H1 (cell line): ENCODE data around the gene DMBX1. TPM values are rescaled to one million over a fixed set of nuclear protein-coding genes. Genes with fewer than 3 reads are reported as not detected.
A peak's percentile ranks its signal among the peaks of the same experiment; 100 is the strongest.

Experiments
- CTCF ChIA-PET: fragments of 300-600 bp; sonication (Branson Sonifier 250); formaldehyde crosslinking; loops from one replicate; lab custom pipeline; 2021; ENCODE audit not compliant: partially characterized antibody; lab: Charles Lee
- POLR2A ChIA-PET: fragments of 300-600 bp; sonication (Branson Sonifier 250); formaldehyde crosslinking; loops from one replicate; lab custom pipeline; 2021; ENCODE audit warnings: inconsistent platforms; ENCODE audit not compliant: partially characterized antibody; lab: Charles Lee
- DNase-seq, 2 experiments: peaks; one replicate each; pipeline versions ENCODE4 v3.0.0 to v3.0.0-alpha.2; 2010 to 2022; ENCODE audit warnings: low spot score in 2 of 2, low read depth in 1 of 2, mixed read lengths in 1 of 2
- FAIRE-seq: peaks from 2 replicates; lab custom pipeline; 2011; peaks lifted over from hg19 to GRCh38; lab: Jason Lieb, UNC
- H2AFZ ChIP-seq: 2 replicates; pipeline ENCODE4 v1.8.1; 2012; ENCODE audit warnings: low read length, inconsistent platforms
- H2AK5ac ChIP-seq: 2 replicates; pipeline ENCODE4 v1.6.1; 2013; ENCODE audit warnings: low read depth, low read length
- H2BK120ac ChIP-seq: replicated peaks from 2 replicates; pipeline ENCODE3; 2013; ENCODE audit warnings: low read depth, low read length, inconsistent platforms
- H2BK12ac ChIP-seq: 2 replicates; pipeline ENCODE4 v1.6.1; 2013; ENCODE audit warnings: low read depth, low read length
- H2BK15ac ChIP-seq: 2 replicates; pipeline ENCODE4 v1.6.1; 2013; ENCODE audit warnings: low read length
- H2BK20ac ChIP-seq: 2 replicates; pipeline ENCODE4 v1.6.1; 2013; ENCODE audit warnings: low read length
- H2BK5ac ChIP-seq: 2 replicates; pipeline ENCODE4 v1.6.1; 2013; ENCODE audit warnings: low read depth, low read length
- H3K14ac ChIP-seq: 2 replicates; pipeline ENCODE4 v1.6.1; 2013; ENCODE audit warnings: inconsistent platforms; ENCODE audit not compliant: insufficient read length
- H3K18ac ChIP-seq: 2 replicates; pipeline ENCODE4 v1.6.1; 2013; ENCODE audit warnings: low read length; ENCODE audit errors: extremely low read depth
- H3K23ac ChIP-seq: 2 replicates; pipeline ENCODE4 v1.6.1; 2013; ENCODE audit warnings: inconsistent platforms; ENCODE audit not compliant: insufficient read length
- H3K23me2 ChIP-seq: 2 replicates; pipeline ENCODE4 v1.6.1; 2013; ENCODE audit warnings: low read depth, low read length
- H3K27ac ChIP-seq: 2 replicates; pipeline ENCODE4 v1.6.1; 2011; ENCODE audit warnings: low read depth, low read length, inconsistent platforms
- H3K27me3 ChIP-seq, 4 experiments: replicated peaks in 1 of 4; 1 replicate in 1 of 4; 2 replicates in 3 of 4; pipeline versions ENCODE4 v1.6.1 to v1.8.1; 2011 to 2013; ENCODE audit warnings: low read length in 3 of 4, mild to moderate bottlenecking in 3 of 4, inconsistent platforms in 2 of 4, mixed read lengths in 2 of 4, moderate library complexity in 1 of 4; ENCODE audit not compliant: control insufficient read depth in 3 of 4, insufficient read depth in 3 of 4; ENCODE audit errors: extremely low read depth in 1 of 4
- H3K36me3 ChIP-seq, 4 experiments: 2 replicates each; pipeline versions ENCODE4 v1.6.1 to v1.8.1; 2011 to 2013; ENCODE audit warnings: mild to moderate bottlenecking in 4 of 4, low read length in 3 of 4, moderate library complexity in 2 of 4, control low read depth in 1 of 4, inconsistent platforms in 1 of 4; ENCODE audit not compliant: insufficient read depth in 4 of 4, control insufficient read depth in 2 of 4
- H3K4ac ChIP-seq: replicated peaks from 2 replicates; pipeline ENCODE3; 2013; ENCODE audit warnings: low read length, low read depth, mixed read lengths, inconsistent platforms; ENCODE audit not compliant: insufficient read length
- H3K4me1 ChIP-seq, 4 experiments: replicated peaks in 1 of 4; 1 replicate in 1 of 4; 2 replicates in 3 of 4; pipeline versions ENCODE4 v1.6.1 to v1.8.1; 2011 to 2013; ENCODE audit warnings: low read length in 3 of 4, inconsistent platforms in 2 of 4, mixed read lengths in 1 of 4; ENCODE audit not compliant: insufficient read depth in 4 of 4, control insufficient read depth in 3 of 4
- H3K4me2 ChIP-seq, 2 experiments: 2 replicates each; pipeline versions ENCODE4 v1.6.1 to v1.8.1; 2011 to 2013; ENCODE audit warnings: low read depth in 2 of 2, low read length in 2 of 2, control low read depth in 1 of 2, inconsistent platforms in 1 of 2, mild to moderate bottlenecking in 1 of 2; ENCODE audit not compliant: insufficient read depth in 1 of 2
- H3K4me3 ChIP-seq, 4 experiments: fragments of 200-600, 300-600 bp in 1 of 4; sonication (generic), shearing (Covaris generic), sonication (Bioruptor Twin) in 1 of 4; 2 replicates each; pipeline versions ENCODE4 v1.5.1 to v1.8.1; 2011 to 2016; ENCODE audit warnings: low read length in 4 of 4, low read depth in 3 of 4, control low read depth in 2 of 4, inconsistent platforms in 2 of 4, mild to moderate bottlenecking in 2 of 4, mixed read lengths in 1 of 4, moderate library complexity in 1 of 4; ENCODE audit not compliant: insufficient read depth in 2 of 4; ENCODE audit errors: extremely low read depth in 1 of 4
- H3K56ac ChIP-seq: replicated peaks from 2 replicates; pipeline ENCODE3; 2013; ENCODE audit warnings: low read depth, mild to moderate bottlenecking, mixed read lengths, low read length, inconsistent platforms; ENCODE audit not compliant: insufficient read length
- H3K79me1 ChIP-seq: 2 replicates; pipeline ENCODE4 v1.6.1; 2013; ENCODE audit warnings: low read depth, low read length, control low read depth
- H3K79me2 ChIP-seq, 2 experiments: 2 replicates each; pipeline versions ENCODE4 v1.6.1 to v1.8.1; 2012 to 2013; ENCODE audit warnings: low read length in 2 of 2, mild to moderate bottlenecking in 2 of 2, inconsistent platforms in 1 of 2; ENCODE audit not compliant: insufficient read depth in 2 of 2, control insufficient read depth in 1 of 2
- H3K9ac ChIP-seq, 4 experiments: replicated peaks in 1 of 4; 1 replicate in 1 of 4; 2 replicates in 3 of 4; pipeline versions ENCODE4 v1.6.1 to v1.8.1; 2011 to 2013; ENCODE audit warnings: low read depth in 3 of 4, low read length in 3 of 4, control low read depth in 2 of 4, mild to moderate bottlenecking in 2 of 4, moderate library complexity in 2 of 4, inconsistent platforms in 1 of 4; ENCODE audit errors: extremely low read depth in 1 of 4
- H3K9me3 ChIP-seq, 2 experiments: 2 replicates each; pipeline versions ENCODE4 v1.6.1 to v1.8.1; 2012 to 2013; ENCODE audit warnings: mild to moderate bottlenecking in 2 of 2, moderate library complexity in 2 of 2, control low read depth in 1 of 2, inconsistent platforms in 1 of 2, low read depth in 1 of 2, low read length in 1 of 2, mixed read lengths in 1 of 2; ENCODE audit not compliant: insufficient read depth in 2 of 2
- H4K20me1 ChIP-seq, 2 experiments: replicated peaks in 1 of 2; 2 replicates each; pipeline versions ENCODE3 to v1.8.1; 2011 to 2013; ENCODE audit warnings: inconsistent platforms in 2 of 2, low read length in 2 of 2, mild to moderate bottlenecking in 1 of 2; ENCODE audit not compliant: insufficient read depth in 2 of 2, control insufficient read depth in 1 of 2
- H4K5ac ChIP-seq: 2 replicates; pipeline ENCODE4 v1.6.1; 2013; ENCODE audit warnings: low read length, low read depth, mixed read lengths, inconsistent platforms; ENCODE audit not compliant: insufficient read length
- H4K8ac ChIP-seq: 2 replicates; pipeline ENCODE4 v1.8.0; 2013; ENCODE audit warnings: mild to moderate bottlenecking, moderate library complexity, low read length, inconsistent platforms; ENCODE audit not compliant: insufficient read depth; ENCODE audit errors: extremely low read depth
- H4K91ac ChIP-seq: replicated peaks from 2 replicates; pipeline ENCODE3; 2013; ENCODE audit warnings: low read length, mixed read lengths, inconsistent platforms; ENCODE audit not compliant: insufficient read length
- ATF2 ChIP-seq: IDR thresholded peaks from 2 replicates; pipeline ENCODE4 v1.6.1; 2012; ENCODE audit warnings: low read length, inconsistent platforms
- CBX8 ChIP-seq: fragments of 300-800, 300-1000 bp; sonication (generic); IDR thresholded peaks from 2 replicates; pipeline ENCODE4 v1.7.1; 2016; ENCODE audit warnings: low read depth, low read length, borderline replicate concordance
- CEBPB ChIP-seq: IDR thresholded peaks from 2 replicates; pipeline ENCODE4 v1.6.1; 2012; ENCODE audit warnings: low read depth, low read length
- E2F6 ChIP-seq: IDR thresholded peaks from 2 replicates; pipeline ENCODE4 v1.6.1; 2012; ENCODE audit warnings: inconsistent platforms
- EGR1 ChIP-seq: IDR thresholded peaks from 2 replicates; pipeline ENCODE4 v1.6.1; 2011; ENCODE audit warnings: low read depth, low read length, borderline replicate concordance
- KDM5A ChIP-seq: fragments of 200-600 bp; IDR thresholded peaks from 2 replicates; pipeline ENCODE4 v1.7.1; 2012; ENCODE audit warnings: mild to moderate bottlenecking, low read length, inconsistent platforms, mixed read lengths
- ZNF274 ChIP-seq: IDR thresholded peaks from 2 replicates; pipeline ENCODE4 v1.7.0; 2012; ENCODE audit warnings: low read length, borderline replicate concordance; ENCODE audit errors: extremely low read depth
- WGBS, 2 experiments: shearing (Covaris generic) in 1 of 2; methylation state at CpG; one replicate each; pipeline versions ENCODE4 v1.1.6 to v1.1.7; 2013 to 2015; ENCODE audit warnings: low lambda C conversion rate in 2 of 2, mixed read lengths in 2 of 2, inconsistent platforms in 1 of 2, low coverage in 1 of 2, missing lambda C conversion rate in 1 of 2; ENCODE audit not compliant: insufficient replicate concordance in 2 of 2, insufficient coverage in 1 of 2, insufficient read length in 1 of 2; ENCODE audit errors: extremely low coverage in 1 of 2, missing lambda C conversion rate in 1 of 2; 5-methylcytosine and 5-hydroxymethylcytosine counted together
- polyA plus RNA-seq, 7 experiments: library from polyadenylated mRNA; depleted of rRNA in 3 of 7; stranded (reverse) in 5 of 7; unstranded in 2 of 7; fragments of >200 nt in 5 of 7; fragments of 200-250 nt in 2 of 7; gene quantifications; 1 replicate in 5 of 7; 2 replicates in 1 of 7; 4 replicates in 1 of 7; pipeline versions ENCODE4 v1.2.1 to v1.2.3, GENCODE V29; 2011 to 2013; ENCODE audit warnings: missing spikeins in 2 of 7, mixed read lengths in 2 of 7
- total RNA-seq: library from RNA; stranded (reverse); fragmentation: NEBNext Ultra II Directional; extraction: Animal tissue kit (Norgen Biotek cat#: 25700); gene quantifications from 2 replicates; pipeline ENCODE4 v1.2.1, GENCODE V29; 2021

DMBX1 gene
- total and polyA plus RNA-seq, 2 of the 8 experiments (the other 6 are each of a cell fraction or from before 2014, with no cell fraction given): 0.23 to 0.30 TPM

- WGBS, 2 experiments: 61% methylated on average over 7 of the region's 7 CpGs; no CpG with 5 or more reads in 1 of the 2 experiments
Observed at GRCh38 chr1:46480959-46481646, 8.5 kb upstream of the DMBX1 start.

More at GRCh38 chr1:46480959-46481646, 8.5 kb upstream of the DMBX1 start:
- peaks cover 7 to 18% (median 13%) of the 10 kb centered on the region in 4 experiments for H3K4me1 ChIP-seq
- no peak overlapping the region for H3K14ac ChIP-seq
- no peak overlapping the region for H3K4me3 ChIP-seq
- no peak overlapping the region for H3K23ac ChIP-seq
- no peak overlapping the region; the same call in 1 of the 2 replicates for H3K18ac ChIP-seq
- FAIRE-seq (no peak), DNase-seq (no peak)
- TF ChIP-seq KDM5A (no peak), ZNF274 (no peak), ATF2 (no peak), CEBPB (peak; percentile 88), EGR1 (no peak), E2F6 (no peak), CBX8 (no peak)
- H4K91ac ChIP-seq: no peak overlapping the region
- no peak overlapping the region for H3K27ac ChIP-seq
- H3K9ac ChIP-seq: no peak overlapping the region
- H3K36me3 ChIP-seq: no peaks in the 10 kb centered on the region
- 0 out of 4 replicates have a peak overlapping the region, but pooled peaks of 1 of the 2 experiments have one; percentile 4 for H3K4me2 ChIP-seq
- no peak overlapping the region for H4K8ac ChIP-seq
- no peak overlapping the region for H2BK12ac ChIP-seq
- H2BK15ac ChIP-seq: peak overlapping the region; percentile 61; the same call in 1 of the 2 replicates
- H4K20me1 ChIP-seq: peaks cover 2 to 4% of the 10 kb centered on the region in 2 experiments
- H2BK20ac ChIP-seq: no peak overlapping the region
- H3K4ac ChIP-seq: no peak overlapping the region
- H2AK5ac ChIP-seq: no peak overlapping the region
- CTCF ChIA-PET: interaction anchor here (0.7 to 35.6 kb wide), 19 partner anchors 7 to 74 kb away, joined by 3 to 1068 read pairs (median 6); partner anchors contain the start of gene DMBX1
- H3K27me3 ChIP-seq: peaks cover 22 to 78% (median 70%) of the 10 kb centered on the region in 4 experiments
- POLR2A ChIA-PET: interaction anchor here (0.6 to 1.9 kb wide), 9 partner anchors 7 to 1576 kb away, joined by 3 to 6 read pairs (median 3); no protein-coding TSS in a partner anchor
- H2AFZ ChIP-seq: no peak overlapping the region
- H3K9me3 ChIP-seq: no peaks in the 10 kb centered on the region
- no peaks in the 10 kb centered on the region for H3K79me2 ChIP-seq
- H4K5ac ChIP-seq: no peak overlapping the region
- no peak overlapping the region for H3K56ac ChIP-seq
- no peaks in the 10 kb centered on the region for H3K79me1 ChIP-seq
- H2BK120ac ChIP-seq: no peak overlapping the region
- peaks cover 2% of the 10 kb centered on the region; the same call in 1 of the 2 replicates for H3K23me2 ChIP-seq
- H2BK5ac ChIP-seq: no peak overlapping the region
